Right renal pelvis (tissue), 4 donors: Measurements from ENCODE around the gene PSAP. TPM values are rescaled to one million over a fixed set of nuclear protein-coding genes. Genes with fewer than 3 reads are reported as not detected.
A peak's percentile ranks its signal among the peaks of the same experiment; 100 is the strongest.

Source experiments
- DNase-seq, 4 donors: peaks; one replicate each; pipeline ENCODE4 v3.0.0-alpha.2; 2013; ENCODE audit warnings: low read depth in 4 of 4, low spot score in 3 of 4, missing footprints in 1 of 4
- polyA plus RNA-seq, 4 donors: library from polyadenylated mRNA; unstranded; fragments of 120-200 nt; gene quantifications; one replicate each; pipeline ENCODE4 v1.2.1, GENCODE V29; 2013; ENCODE audit not compliant: insufficient read length in 4 of 4

PSAP gene
- polyA plus RNA-seq, 4 donors, result 825 to 912 (median 890) TPM

DNA sequence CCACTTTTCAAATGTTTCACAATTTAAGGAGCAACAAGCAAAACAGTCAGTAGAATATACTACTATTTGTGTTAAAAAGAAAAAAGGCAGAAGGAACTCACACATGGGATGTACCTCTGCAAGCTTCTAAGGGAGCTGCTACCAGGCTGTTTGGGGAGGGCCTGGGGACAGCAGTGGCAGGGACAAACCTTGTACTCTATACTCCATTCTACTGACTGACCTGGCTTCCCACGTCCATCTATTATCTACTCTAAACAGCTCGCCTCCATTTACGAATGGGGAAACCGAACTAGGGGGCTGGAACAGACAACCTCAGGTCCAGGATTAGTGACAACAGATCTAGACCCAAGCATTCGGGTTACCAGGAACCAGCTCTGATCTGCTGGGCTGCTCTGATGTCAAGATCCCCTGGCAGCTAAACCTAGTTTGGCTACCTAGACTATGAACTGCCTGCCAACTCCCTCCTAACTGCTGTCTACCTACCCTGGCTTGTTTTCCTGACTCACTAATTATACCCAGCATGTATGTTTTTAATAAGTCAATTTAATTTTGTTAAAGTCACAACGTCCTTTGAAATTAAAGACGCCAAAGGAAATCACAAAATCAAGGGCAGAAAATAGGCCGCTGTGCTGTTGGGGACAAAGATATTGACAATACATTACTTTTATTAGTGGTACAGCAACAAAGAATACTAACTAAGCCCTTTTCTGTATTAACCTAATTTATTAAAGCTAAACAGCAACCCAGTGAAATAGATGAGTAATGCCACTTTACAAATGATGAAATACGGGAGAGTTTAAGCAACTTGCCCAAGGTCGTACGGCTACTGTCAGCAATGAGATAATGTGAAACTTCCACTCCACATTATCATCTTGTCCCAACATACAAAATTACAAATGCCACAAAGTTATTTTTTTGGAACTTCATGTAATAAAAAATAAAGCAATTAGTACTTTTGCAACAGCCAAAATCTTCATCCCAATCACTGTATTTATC, 5.3 kb downstream of the PSAP start:
- DNase-seq, result no peak

DNA sequence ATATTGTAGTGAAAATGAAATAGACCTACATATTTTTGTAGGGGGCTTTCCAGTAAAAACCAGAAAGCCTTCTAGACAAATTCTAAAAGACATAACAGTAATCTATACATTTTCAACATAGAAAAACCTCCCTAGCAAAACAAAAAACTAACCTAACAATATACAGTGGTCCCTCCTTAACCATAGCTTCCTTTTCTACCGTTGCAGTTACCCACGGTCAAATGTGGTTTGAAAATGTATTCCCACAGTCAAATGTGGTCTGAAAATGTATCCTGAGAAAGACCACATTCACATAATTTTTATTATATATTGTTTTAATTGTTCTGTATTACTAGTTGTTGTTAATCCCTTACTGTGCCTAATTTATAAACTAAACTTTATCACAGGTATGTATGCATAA, 6.4 kb downstream of the PSAP start:
- DNase-seq, result no peak

DNA sequence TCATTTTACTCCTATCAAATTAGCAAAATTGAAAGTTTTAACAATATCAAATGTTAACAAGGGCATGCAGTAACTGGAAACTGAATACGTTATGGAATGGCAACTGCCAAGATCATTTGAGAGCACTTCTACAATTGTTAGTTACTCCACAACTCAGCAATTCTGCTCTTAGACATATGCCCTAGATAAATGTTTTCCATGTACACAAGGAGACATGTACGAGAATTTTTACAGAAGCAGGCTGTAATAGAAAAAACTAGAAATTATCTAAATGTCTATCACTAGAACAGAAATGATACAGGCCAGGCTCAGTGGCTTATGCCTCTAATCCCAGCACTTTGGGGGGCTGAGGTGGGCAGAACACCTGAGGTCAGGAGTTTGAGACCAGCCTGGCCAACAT, 7.0 kb downstream of the PSAP start:
- no peak for DNase-seq

DNA sequence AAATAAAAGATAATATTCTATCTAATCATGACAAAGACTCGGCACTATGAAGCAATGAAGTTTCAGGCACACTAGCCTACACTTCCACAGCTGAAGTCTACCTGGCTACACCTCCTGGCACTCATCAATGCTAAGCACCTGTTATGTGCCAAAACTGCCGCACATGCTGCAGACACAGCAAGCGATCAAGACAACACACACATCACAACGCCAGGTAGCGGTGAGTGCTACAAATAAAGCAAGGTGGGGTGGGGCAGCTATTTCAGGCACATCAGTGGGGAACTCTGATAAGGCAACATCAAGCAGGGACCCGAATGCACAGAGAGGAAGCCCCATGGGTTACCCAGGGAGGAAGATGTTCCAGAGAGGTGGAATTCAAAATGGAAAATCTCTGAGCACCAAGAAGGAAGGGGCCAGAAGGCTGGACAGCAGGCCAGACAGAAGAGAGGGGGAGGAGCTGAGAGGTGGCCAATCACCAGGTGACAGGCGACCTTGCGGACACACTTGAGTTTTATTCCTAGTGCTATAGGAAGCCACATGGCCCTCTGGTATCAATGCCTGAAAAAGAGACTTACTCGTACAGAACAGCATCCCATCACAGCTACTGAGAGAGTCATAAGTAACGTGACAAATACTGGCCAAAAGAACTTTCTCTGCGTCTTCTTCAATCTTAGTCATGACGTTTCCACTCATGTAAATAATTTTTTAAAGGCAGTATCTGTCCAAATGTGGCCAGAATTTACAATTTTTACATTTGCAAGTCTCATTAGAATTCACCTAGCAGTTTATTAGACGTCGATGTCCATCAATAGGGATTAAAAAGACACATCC, 8.0 kb downstream of the PSAP start:
- DNase-seq, result no peak

DNA sequence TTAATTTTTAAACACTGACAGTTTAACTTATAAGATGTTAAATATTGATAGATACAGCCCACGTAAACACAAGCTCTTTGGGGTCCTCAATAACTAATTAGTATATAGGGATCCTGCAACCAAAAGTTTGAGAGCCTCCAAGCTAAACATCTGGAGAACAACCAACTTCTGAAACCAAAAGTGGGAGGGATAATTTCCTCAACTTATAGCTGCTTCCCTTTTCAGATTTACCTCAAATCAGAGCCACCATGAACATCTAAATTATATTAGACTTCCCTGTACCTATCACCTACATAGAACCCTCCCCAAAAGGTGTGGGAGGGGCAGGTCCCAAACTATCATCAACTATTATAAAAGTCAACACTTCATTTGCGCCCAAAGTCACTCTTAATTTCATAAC, 8.6 kb downstream of the PSAP start:
- no peak for DNase-seq

DNA sequence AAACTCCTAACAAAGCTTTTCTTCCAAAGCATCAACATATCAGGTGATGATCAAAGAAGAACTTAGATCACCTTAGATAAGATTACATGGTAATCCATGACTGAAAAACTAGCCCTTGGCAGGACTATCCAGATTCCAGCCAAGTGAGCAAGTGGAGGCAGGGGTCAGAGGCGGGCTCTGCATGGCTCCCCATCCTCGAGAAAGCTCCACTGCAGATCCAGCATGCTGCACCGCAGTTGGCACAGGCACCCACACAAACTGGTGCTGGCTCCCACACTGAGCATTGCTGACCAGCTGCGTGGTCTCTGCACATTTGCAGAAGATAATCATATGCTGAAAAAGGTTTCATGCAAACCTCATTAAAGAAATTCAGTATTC, 10.1 kb downstream of the PSAP start:
- no peak for DNase-seq

DNA sequence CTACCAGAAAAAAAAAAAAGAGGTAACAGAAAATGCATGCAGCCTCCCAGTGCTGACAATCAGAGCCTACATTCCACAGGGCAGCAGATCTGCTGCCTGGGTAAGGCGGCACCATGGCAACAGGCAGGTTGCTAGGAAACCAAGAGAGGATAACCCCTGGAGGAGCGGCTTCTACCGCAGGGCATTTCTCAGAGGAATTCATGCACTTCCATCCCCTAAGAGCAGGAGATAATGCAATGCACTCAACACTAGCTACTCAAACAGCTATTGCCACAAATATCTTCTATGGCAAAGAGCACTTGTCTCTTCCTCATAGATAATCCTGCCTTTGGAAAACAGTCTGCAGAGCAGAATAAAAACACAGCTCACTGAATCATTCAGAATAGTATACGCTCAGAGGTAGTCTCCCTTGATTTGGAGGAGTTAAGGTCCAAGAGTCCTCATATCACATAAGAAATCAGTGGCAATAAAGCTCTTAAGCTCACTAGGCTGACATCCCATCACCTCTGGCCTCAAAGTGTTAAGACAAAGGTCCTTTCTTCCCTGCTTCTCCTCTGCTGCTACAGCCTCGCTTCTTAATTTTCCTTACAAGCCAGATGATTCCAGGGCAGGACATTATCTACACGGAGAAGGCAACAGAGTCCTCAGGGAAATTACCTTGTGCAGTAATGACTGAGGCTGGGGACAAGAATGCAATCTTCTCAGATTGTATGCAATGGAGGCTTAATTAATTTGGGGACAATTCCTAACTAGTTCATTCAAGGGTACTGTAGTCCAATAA, 10.7 kb downstream of the PSAP start:
- peak; percentile 65 to 84 (median 75) for DNase-seq

DNA sequence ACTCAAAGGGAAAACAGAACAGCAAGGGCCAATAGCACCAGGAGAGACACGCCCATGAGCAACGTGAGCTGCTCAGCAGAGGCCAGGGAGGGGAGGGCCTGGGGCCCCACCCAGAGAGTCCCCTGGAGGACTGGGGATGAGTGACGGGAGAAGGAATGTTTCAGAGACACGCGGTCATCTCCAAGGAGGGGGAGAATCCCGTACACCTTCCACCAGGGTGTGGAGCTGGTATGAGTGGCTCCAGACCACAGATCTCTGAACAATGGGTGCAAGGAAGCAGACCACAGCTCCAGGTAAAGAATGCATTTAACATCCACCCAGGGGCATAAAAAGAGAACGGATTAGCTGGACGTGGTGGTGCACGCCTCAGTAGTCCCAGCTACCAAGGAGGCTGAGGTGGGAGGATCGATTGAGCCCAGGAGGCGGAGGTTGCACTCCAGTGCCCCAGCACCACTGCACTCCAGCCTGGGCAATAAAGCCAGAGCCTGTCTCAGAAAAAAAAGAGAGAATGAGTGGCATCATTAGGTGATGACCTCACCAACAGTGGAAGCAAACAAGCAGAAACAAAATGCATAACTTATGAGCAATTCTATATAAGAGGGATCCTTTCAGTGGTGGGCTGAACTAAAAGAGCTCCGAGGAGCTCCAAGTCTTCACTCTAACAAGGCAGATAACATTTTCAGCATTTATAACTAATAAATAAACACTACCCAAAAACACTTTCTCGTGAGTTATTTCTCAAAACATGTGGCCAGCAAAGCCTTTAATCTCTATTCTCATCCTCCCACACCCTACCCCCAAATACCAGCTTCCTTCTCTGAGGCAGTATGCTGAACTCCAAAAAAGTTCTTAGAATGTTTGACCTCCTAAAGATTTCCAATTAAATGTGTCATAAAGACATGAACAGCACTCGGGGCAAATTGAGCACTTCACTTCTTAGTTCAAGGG, 12.5 kb downstream of the PSAP start:
- DNase-seq, result no peak

DNA sequence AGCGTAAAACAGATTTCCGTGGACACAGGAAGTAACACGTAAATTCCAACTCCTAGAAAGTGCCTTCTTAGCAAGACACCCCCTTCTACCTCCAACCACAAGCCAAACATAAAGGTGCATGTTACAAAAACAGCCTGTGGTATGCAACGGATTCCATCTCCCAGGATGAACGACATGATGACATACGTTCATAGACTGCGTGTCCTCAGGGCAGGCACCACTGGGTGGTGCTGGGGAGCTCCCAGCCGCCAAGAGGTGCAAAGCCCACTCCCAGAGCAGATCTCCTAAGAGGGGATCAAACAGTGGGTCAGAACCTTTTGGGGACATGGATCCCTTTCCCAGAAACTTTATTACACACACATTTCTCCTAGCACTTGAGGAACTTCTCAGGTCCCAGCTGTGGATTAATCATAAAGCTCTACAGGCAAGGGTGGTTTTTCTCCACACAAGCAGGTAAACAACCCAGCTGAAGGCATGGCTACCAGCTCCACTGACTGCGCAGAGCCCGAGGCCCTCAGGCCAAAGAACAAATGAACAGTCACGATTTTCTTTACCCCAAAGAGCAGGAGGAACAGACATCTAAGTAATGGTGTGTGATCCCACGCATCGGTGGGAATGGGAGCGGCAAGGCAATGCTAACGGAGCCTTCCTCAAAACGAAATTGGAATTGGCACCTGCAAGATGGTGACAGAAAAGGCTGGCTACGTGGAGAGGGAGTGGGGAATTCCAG, 13.8 kb downstream of the PSAP start:
- DNase-seq, result no peak

DNA sequence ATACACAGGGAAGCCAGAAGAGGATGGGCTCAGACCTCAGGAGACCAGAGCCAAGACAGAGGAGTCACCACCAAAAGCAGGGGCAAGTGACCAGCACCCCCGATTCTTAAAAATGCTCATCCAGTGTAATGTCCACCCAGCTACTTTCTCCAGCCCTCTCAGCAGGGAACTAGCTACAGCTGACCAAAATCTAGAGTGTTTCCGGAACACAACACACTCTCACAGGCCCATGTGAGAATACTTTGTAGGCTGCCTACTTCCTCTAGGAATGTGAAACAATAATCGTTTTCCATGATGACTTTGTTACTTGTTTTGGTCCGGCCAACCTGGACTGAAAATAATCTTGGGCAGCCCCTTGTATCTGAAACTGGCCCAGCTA, 14.5 kb downstream of the PSAP start:
- DNase-seq, result no peak

DNA sequence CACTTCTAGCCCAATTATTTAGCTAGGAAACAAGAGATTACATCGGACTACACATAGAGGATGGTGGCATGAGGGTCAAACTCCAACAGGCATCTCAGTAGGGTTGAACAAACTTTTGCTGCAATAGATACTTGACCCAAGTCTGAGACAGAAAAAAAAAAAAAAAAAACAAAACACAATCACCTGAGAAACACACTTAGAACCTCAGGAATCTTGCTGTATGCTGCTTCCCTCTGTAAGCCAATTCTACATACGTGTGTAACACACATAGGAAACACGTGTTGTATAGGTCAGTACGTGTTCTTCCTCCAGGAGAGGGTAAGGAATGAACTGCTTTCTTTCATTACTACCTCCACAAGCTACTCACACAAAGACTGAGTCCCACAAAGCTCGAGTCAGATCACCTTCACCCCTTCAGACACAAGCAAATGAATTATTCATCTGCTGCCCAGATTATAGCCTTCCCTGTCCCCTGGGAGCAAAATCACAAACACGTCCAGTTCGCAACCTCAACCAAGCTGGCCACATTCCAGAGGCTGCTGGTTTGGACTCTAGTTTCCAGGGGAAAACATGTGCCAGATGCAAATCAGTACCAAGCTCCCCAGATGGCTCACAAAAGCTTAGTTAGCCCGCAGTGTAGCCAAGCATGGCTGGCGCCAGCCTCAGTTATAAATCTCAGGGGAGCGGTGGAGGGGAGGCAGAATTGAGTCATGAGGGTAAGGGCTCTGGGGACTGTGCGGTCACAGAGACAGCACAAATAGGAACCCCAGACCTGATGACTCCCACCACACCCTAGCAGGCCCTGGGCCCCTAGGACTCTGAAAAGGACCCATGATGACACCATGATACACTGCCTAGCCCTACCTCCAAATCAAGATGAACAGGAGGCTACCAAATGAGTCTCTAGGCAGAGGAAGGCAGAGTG, 15.1 kb downstream of the PSAP start:
- peak in 3 of 4 donors; percentile 62 to 83 (median 80) for DNase-seq

DNA sequence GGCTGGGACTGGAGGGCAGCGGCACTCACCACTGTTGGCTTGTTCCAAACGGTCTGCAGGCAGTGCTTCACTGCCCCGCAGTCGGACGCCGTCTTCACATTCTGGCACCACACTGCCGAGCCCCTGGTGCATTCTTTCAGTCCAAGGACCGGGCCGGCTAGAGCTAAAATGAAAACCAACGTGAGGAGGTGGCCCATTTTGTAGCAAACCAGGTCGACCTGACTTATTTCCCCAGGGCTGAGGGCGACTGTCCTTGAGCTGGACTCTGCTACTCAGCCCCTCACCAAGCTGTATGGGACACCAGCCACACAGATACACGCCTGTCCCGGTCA, 16.7 kb downstream of the PSAP start:
- DNase-seq, result no peak

DNA sequence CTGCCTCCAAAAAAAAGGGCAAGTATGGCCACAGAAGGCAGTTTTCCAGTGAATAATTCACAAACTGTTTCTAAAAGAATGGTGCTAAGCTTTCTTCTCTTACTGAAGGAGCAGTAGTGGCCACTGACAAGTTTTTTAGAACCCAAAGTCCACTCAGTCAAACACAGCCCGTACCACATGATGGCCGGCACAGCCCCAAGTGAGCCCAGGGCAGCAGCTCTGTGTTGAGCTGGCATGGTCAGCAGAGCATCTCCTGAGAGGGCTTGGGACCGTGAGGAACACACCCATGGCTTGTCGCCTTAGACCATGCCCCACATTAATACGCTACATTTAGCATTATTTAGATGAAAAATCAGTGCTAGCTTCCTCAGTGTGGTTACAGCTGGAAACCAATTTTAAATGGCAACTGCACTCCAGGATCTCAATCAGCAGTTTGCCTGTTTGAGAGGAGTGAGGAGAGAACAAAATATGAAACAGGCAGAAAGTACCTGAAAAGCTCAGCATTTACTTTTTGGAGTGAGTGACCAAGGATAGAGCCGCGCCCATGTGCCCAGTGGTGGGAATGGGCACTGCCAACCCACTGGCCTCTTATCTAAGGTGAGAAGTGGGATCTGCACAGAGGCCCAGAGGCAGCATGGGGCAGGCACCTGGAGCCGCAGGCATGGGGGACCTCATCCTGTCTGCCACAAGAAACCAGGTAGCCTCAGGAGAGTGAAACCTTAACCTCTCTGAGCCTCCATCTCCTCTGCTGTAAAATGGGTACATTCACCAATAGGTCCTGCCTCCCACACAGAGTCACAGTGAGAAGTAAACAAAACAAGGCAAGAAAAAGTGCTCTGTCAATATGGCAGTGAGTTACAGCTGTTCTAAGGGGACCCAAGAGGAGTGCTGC, 17.4 kb downstream of the PSAP start:
- no peak for DNase-seq

DNA sequence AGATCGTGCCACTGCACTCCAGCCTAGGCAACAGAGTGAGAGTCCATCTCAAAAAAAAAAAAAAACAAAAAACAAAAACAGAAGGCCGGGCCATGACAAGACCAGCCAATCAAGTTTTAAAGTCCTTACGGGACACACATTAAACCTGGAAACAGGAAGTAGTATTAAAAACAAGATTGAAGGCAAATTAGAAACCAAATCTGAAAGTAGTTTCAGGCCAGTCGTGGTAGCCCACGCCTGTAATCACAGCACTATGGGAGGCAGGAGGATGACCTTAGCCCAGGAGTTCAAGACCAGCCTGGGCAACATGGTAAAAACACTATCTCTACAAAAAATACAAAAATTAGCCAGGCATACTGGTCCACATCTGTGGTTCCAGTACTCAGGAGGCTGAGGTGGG, 18.1 kb downstream of the PSAP start:
- no peak for DNase-seq

DNA sequence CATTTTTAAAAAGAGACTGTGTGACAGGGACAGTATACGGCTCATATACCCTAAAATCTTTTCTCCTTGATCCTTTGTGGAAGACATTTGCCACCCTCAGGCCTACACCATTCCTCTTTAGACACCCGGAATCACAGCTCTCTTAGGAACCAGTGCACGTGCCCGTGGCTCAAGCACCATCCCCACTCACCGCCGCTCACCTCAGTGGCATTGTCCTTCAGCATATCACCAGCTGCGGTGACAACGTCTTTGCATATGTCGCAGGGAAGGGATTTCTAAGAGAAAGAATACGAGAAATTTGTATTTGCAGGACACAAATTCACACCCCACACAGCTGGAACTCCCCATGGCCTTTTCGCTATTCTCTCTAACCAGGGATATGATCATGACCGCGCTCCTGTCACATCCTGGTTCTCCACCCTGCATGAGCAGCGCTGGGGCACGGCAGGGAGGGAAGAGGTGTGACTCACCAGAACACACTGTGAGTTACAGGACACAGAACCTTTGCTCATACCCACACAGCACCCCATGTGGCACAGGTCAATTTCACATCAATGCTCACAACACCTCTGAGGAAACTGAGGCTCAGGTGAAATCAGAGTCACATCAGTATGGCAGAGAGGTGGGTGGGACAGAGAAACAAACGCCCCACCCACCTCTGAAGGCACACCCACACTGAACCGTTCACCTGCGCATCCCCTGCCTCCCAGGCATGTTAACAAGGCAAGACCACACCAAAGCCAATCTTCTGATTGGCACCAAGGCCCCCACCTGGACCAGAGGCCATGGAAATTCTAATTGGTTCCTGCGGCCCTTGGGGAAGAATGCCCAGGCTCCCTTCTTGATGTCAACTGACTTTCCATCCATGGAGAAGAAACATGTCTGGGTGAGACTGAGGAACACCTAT, 19.2 kb downstream of the PSAP start:
- DNase-seq, result no peak

DNA sequence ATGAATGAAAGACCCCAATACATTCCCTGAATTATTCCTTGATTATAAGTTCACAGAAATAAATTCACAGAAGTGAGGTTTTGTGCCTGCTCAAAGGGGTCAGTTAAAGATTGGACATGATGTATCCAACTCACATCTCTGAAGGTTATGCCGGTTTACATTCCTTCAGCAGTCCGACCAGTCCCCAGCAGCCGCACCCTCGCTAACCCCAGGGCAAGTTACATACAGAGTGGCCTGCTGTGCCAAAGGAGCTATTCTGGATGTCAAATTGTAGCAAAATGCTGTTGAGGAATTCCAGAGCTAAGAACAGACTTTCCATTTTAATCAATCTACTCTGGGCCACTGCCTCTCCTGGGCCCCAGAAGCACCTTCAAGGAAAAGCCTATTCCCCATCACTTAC, 20.3 kb downstream of the PSAP start:
- no peak for DNase-seq
